ENCODE results near the gene TRIP13.

Gene TRIP13

GRCh38 chr5:949815-950560, 57.3 kb downstream of the TRIP13 start:
- Mint-ChIP-seq H3K9me3 (ENCODE audit: low read depth) (no peaks in the 10 kb centered on the region), H3K36me3 (no peaks in the 10 kb centered on the region), H3K4me1 (ENCODE audit: low read depth) (no peaks in the 10 kb centered on the region), H3K4me3 (no peak overlapping the region), H3K27me3 (peaks cover 12% of the 10 kb centered on the region), H3K27ac (no peak overlapping the region)

- H3K9me3 Mint-ChIP-seq (ENCODE audit: low read depth) = no peaks in the 10 kb centered on the region
- H3K27me3 Mint-ChIP-seq = peaks cover 20% of the 10 kb centered on the region
- H3K4me3 Mint-ChIP-seq = no peak overlapping the region
- no peak overlapping the region for H3K27ac Mint-ChIP-seq
- H3K4me1 Mint-ChIP-seq (ENCODE audit: low read depth) = peaks cover 7% of the 10 kb centered on the region
- H3K36me3 Mint-ChIP-seq = no peaks in the 10 kb centered on the region
Observed at GRCh38 chr5:951940-952596, 59.4 kb downstream of the TRIP13 start.

- Mint-ChIP-seq H3K9me3 (ENCODE audit: low read depth) (no peaks in the 10 kb centered on the region), H3K4me1 (ENCODE audit: low read depth) (peaks cover 12% of the 10 kb centered on the region), H3K4me3 (no peak overlapping the region), H3K36me3 (no peaks in the 10 kb centered on the region), H3K27me3 (peaks cover 20% of the 10 kb centered on the region), H3K27ac (no peak overlapping the region)
Observed at GRCh38 chr5:952597-953271, 60.0 kb downstream of the TRIP13 start.

GRCh38 chr5:953535-954449, 61.1 kb downstream of the TRIP13 start:
- H3K36me3 Mint-ChIP-seq = no peaks in the 10 kb centered on the region
- H3K27ac Mint-ChIP-seq = no peak overlapping the region
- H3K4me3 Mint-ChIP-seq = no peak overlapping the region
- H3K4me1 Mint-ChIP-seq (ENCODE audit: low read depth) = peaks cover 16% of the 10 kb centered on the region
- H3K9me3 Mint-ChIP-seq (ENCODE audit: low read depth) = no peaks in the 10 kb centered on the region
- H3K27me3 Mint-ChIP-seq = peaks cover 20% of the 10 kb centered on the region

- Mint-ChIP-seq H3K36me3 (no peaks in the 10 kb centered on the region), H3K9me3 (ENCODE audit: low read depth) (no peaks in the 10 kb centered on the region), H3K4me3 (no peak overlapping the region), H3K27ac (no peak overlapping the region), H3K4me1 (ENCODE audit: low read depth) (peaks cover 16% of the 10 kb centered on the region), H3K27me3 (peaks cover 11% of the 10 kb centered on the region)
Observed at GRCh38 chr5:955886-956761, 63.4 kb downstream of the TRIP13 start.

GRCh38 chr5:956941-957747, 64.5 kb downstream of the TRIP13 start:
- Mint-ChIP-seq H3K27ac (no peak overlapping the region), H3K4me3 (peak overlapping the region; percentile 35), H3K36me3 (no peaks in the 10 kb centered on the region), H3K27me3 (peaks cover 11% of the 10 kb centered on the region), H3K4me1 (ENCODE audit: low read depth) (peaks cover 16% of the 10 kb centered on the region), H3K9me3 (ENCODE audit: low read depth) (no peaks in the 10 kb centered on the region)

GRCh38 chr5:957748-958485, 65.2 kb downstream of the TRIP13 start:
- peaks cover 16% of the 10 kb centered on the region for H3K4me1 Mint-ChIP-seq (ENCODE audit: low read depth)
- peaks cover 11% of the 10 kb centered on the region for H3K27me3 Mint-ChIP-seq
- H3K9me3 Mint-ChIP-seq (ENCODE audit: low read depth) = no peaks in the 10 kb centered on the region
- no peak overlapping the region for H3K4me3 Mint-ChIP-seq
- no peak overlapping the region for H3K27ac Mint-ChIP-seq
- H3K36me3 Mint-ChIP-seq = no peaks in the 10 kb centered on the region

GRCh38 chr5:958701-959571, 66.3 kb downstream of the TRIP13 start:
- no peaks in the 10 kb centered on the region for H3K36me3 Mint-ChIP-seq
- H3K4me1 Mint-ChIP-seq (ENCODE audit: low read depth) = peaks cover 25% of the 10 kb centered on the region
- no peak overlapping the region for H3K27ac Mint-ChIP-seq
- peaks cover 12% of the 10 kb centered on the region for H3K27me3 Mint-ChIP-seq
- H3K9me3 Mint-ChIP-seq (ENCODE audit: low read depth) = no peaks in the 10 kb centered on the region
- H3K4me3 Mint-ChIP-seq = no peak overlapping the region

- H3K27me3 Mint-ChIP-seq = peaks cover 18% of the 10 kb centered on the region
- no peak overlapping the region for H3K27ac Mint-ChIP-seq
- no peaks in the 10 kb centered on the region for H3K36me3 Mint-ChIP-seq
- no peaks in the 10 kb centered on the region for H3K9me3 Mint-ChIP-seq (ENCODE audit: low read depth)
- no peak overlapping the region for H3K4me3 Mint-ChIP-seq
- peaks cover 32% of the 10 kb centered on the region for H3K4me1 Mint-ChIP-seq (ENCODE audit: low read depth)
Observed at GRCh38 chr5:959581-960531, 67.2 kb downstream of the TRIP13 start.

- Mint-ChIP-seq H3K4me1 (ENCODE audit: low read depth) (peaks cover 34% of the 10 kb centered on the region), H3K36me3 (no peaks in the 10 kb centered on the region), H3K27ac (no peak overlapping the region), H3K9me3 (ENCODE audit: low read depth) (no peaks in the 10 kb centered on the region), H3K27me3 (peaks cover 18% of the 10 kb centered on the region), H3K4me3 (no peak overlapping the region)
Observed at GRCh38 chr5:960551-960950, 67.9 kb downstream of the TRIP13 start.

- Mint-ChIP-seq H3K9me3 (ENCODE audit: low read depth) (no peaks in the 10 kb centered on the region), H3K36me3 (no peaks in the 10 kb centered on the region), H3K4me3 (no peak overlapping the region), H3K27me3 (peaks cover 17% of the 10 kb centered on the region), H3K27ac (no peak overlapping the region), H3K4me1 (ENCODE audit: low read depth) (peaks cover 34% of the 10 kb centered on the region)
Observed at GRCh38 chr5:961002-961710, 68.5 kb downstream of the TRIP13 start.
